Ecto neural progenitor cell (in vitro differentiated cells): ENCODE results near the gene LAMTOR5.

ENCODE experiments used
- DNase-seq: peaks from one replicate; pipeline ENCODE4 v3.0.0-alpha.2; 2018; ENCODE audit warnings: low spot score

Gene LAMTOR5

GRCh38 chr1:110387048-110387754, 20.3 kb downstream of the LAMTOR5 start:
- DNase-seq: no peak

GRCh38 chr1:110385369-110385768, 22.1 kb downstream of the LAMTOR5 start:
- no peak for DNase-seq

- no peak for DNase-seq
Measured at GRCh38 chr1:110384581-110385321, 22.7 kb downstream of the LAMTOR5 start.

- DNase-seq: no peak
Measured at GRCh38 chr1:110383251-110383990, 24.1 kb downstream of the LAMTOR5 start.

GRCh38 chr1:110380672-110381283, 26.7 kb downstream of the LAMTOR5 start:
- DNase-seq: no peak

GRCh38 chr1:110375490-110375889, 32.0 kb downstream of the LAMTOR5 start:
- no peak for DNase-seq

GRCh38 chr1:110370827-110371226, 36.7 kb downstream of the LAMTOR5 start:
- DNase-seq: no peak

GRCh38 chr1:110364221-110364620, 43.3 kb downstream of the LAMTOR5 start:
- DNase-seq: no peak

- no peak for DNase-seq
Measured at GRCh38 chr1:110361856-110362255, 45.6 kb downstream of the LAMTOR5 start.

- no peak for DNase-seq
Measured at GRCh38 chr1:110360431-110360830, 47.1 kb downstream of the LAMTOR5 start.

GRCh38 chr1:110356379-110356778, 51.1 kb downstream of the LAMTOR5 start:
- no peak for DNase-seq

- DNase-seq: no peak
Measured at GRCh38 chr1:110355321-110355720, 52.2 kb downstream of the LAMTOR5 start.
